Breast epithelium (tissue), 3 donors: Measurements from ENCODE around the gene CSMD2.

Experiments
- CTCF ChIP-seq, 3 donors: fragments of 450-650 bp; IDR thresholded peaks; one replicate each; pipeline ENCODE4 v1.5.1; 2016 to 2017; ENCODE audit warnings: antibody characterized with exemption in 3 of 3, mild to moderate bottlenecking in 3 of 3, moderate library complexity in 3 of 3
- POLR2A ChIP-seq: fragments of 450-650 bp; IDR thresholded peaks from one replicate; pipeline ENCODE4 v1.6.1; 2016; ENCODE audit warnings: antibody characterized with exemption, mild to moderate bottlenecking, moderate library complexity

GRCh38 chr1:33637846-33638440 lies 527.1 kb downstream of the CSMD2 start:
- TF ChIP-seq CTCF (IDR thresholded peaks at IDR 0.05): no peak
- TF ChIP-seq POLR2A: no peak
